ENCODE measurements around the gene OSBPL10.

Gene OSBPL10

GRCh38 chr3:31919528-31919927 is 61.5 kb downstream of the OSBPL10 start:
- FAIRE-seq: no peak

- no peak for FAIRE-seq
Measured at GRCh38 chr3:31918179-31919150, 62.6 kb downstream of the OSBPL10 start.

GRCh38 chr3:31917303-31918005 is 63.6 kb downstream of the OSBPL10 start:
- no peak for FAIRE-seq

- FAIRE-seq: no peak
Measured at GRCh38 chr3:31911643-31912042, 69.4 kb downstream of the OSBPL10 start.

- no peak for FAIRE-seq
Measured at GRCh38 chr3:31911124-31911523, 69.9 kb downstream of the OSBPL10 start.

- FAIRE-seq: no peak
Measured at GRCh38 chr3:31909455-31909854, 71.6 kb downstream of the OSBPL10 start.

- no peak for FAIRE-seq
Measured at GRCh38 chr3:31908391-31909097, 72.5 kb downstream of the OSBPL10 start.

GRCh38 chr3:31906182-31906581 is 74.9 kb downstream of the OSBPL10 start:
- no peak for FAIRE-seq

- no peak for FAIRE-seq
Measured at GRCh38 chr3:31903686-31904431, 77.2 kb downstream of the OSBPL10 start.

GRCh38 chr3:31900583-31900982 is 80.5 kb downstream of the OSBPL10 start:
- no peak for FAIRE-seq

GRCh38 chr3:31896648-31897433 is 84.2 kb downstream of the OSBPL10 start:
- FAIRE-seq: no peak

- no peak for FAIRE-seq
Measured at GRCh38 chr3:31896026-31896425, 85.0 kb downstream of the OSBPL10 start.

GRCh38 chr3:31895471-31895870 is 85.6 kb downstream of the OSBPL10 start:
- no peak for FAIRE-seq

- no peak for FAIRE-seq
Measured at GRCh38 chr3:31892916-31893573, 88.0 kb downstream of the OSBPL10 start.

GRCh38 chr3:31892500-31892899 is 88.6 kb downstream of the OSBPL10 start:
- no peak for FAIRE-seq

GRCh38 chr3:31891876-31892455 is 89.1 kb downstream of the OSBPL10 start:
- FAIRE-seq: no peak

- no peak for FAIRE-seq
Measured at GRCh38 chr3:31890742-31891469, 90.2 kb downstream of the OSBPL10 start.

- no peak for FAIRE-seq
Measured at GRCh38 chr3:31890007-31890406, 91.1 kb downstream of the OSBPL10 start.

- no peak for FAIRE-seq
Measured at GRCh38 chr3:31885235-31885634, 95.8 kb downstream of the OSBPL10 start.

GRCh38 chr3:31884251-31884650 is 96.8 kb downstream of the OSBPL10 start:
- FAIRE-seq: no peak

All from A204.1 (cell line).